HCT116 (cell line): Measurements from ENCODE around the gene PAX7. TPM values are rescaled to one million over a fixed set of nuclear protein-coding genes. Genes with fewer than 3 reads are reported as not detected.

Source experiments
- ATAC-seq: fragments of 200-7000 bp; cut with Tn5 transposase; 2 replicates; pipeline ENCODE4 v1.9.1; 2020; ENCODE audit warnings: mild to moderate bottlenecking, moderate library complexity
- BruUV-seq: library from RNA; stranded (reverse); fragments of 400-500 nt; replicated peaks from 2 replicates; lab custom pipeline; 2021; lab: Mats Ljungman, UMichigan
- CTCF ChIA-PET: fragments of 300-600 bp; sonication (Branson Sonifier 250); formaldehyde crosslinking; loops from one replicate; lab custom pipeline; 2021; ENCODE audit warnings: antibody characterized with exemption; lab: Charles Lee
- POLR2A ChIA-PET: fragments of 300-600, 350-600 bp; sonication (Branson Sonifier 250); formaldehyde crosslinking; loops from one replicate; lab custom pipeline; 2021; ENCODE audit warnings: antibody characterized with exemption; lab: Charles Lee
- RAD21 ChIA-PET, 2 experiments: fragments of 300-600 bp; sonication (Branson Sonifier 250); formaldehyde crosslinking; loops; one replicate each; lab custom pipeline; 2023; ENCODE audit warnings: low total read pairs in 2 of 2; ENCODE audit not compliant: uncharacterized antibody in 2 of 2, unreplicated experiment in 2 of 2, low non-redundant PET in 1 of 2; lab: Charles Lee
- DNase-seq: peaks from one replicate; pipeline ENCODE4 v3.0.0-alpha.2; 2010; ENCODE audit warnings: low read depth, low spot score
- H2AFZ ChIP-seq: fragments of 200-600 bp; shearing (Covaris generic), sonication (generic); 2 replicates; pipeline ENCODE4 v1.6.1; 2017; ENCODE audit warnings: low read depth, mixed run types, mixed read lengths, antibody characterized with exemption, low read length; ENCODE audit not compliant: poor library complexity, severe bottlenecking
- H3K27ac ChIP-seq: 2 replicates; pipeline ENCODE4 v1.5.1; 2012; ENCODE audit warnings: low read depth, low read length
- H3K27me3 ChIP-seq: fragments of 200-600 bp; sonication (generic); 2 replicates; pipeline ENCODE4 v1.6.1; 2016; ENCODE audit warnings: mixed run types, low read length, mixed read lengths; ENCODE audit not compliant: insufficient read depth
- H3K36me3 ChIP-seq, 2 experiments: fragments of 200-500 bp in 1 of 2; fragments of 200-600 bp in 1 of 2; sonication (Bioruptor generic) in 1 of 2; sonication (generic) in 1 of 2; 2 replicates each; pipeline versions ENCODE4 v1.5.1 to v1.6.1; 2014 to 2016; ENCODE audit warnings: low read length in 2 of 2, inconsistent platforms in 1 of 2, mixed read lengths in 1 of 2, mixed run types in 1 of 2; ENCODE audit not compliant: insufficient read depth in 2 of 2, control insufficient read depth in 1 of 2
- H3K4me1 ChIP-seq, 2 experiments: fragments of 200-600 bp in 1 of 2; sonication (generic) in 1 of 2; 2 replicates each; pipeline versions ENCODE4 v1.5.1 to v1.6.1; 2012 to 2017; ENCODE audit warnings: low read length in 2 of 2, inconsistent platforms in 1 of 2, mild to moderate bottlenecking in 1 of 2, mixed read lengths in 1 of 2, mixed run types in 1 of 2, moderate library complexity in 1 of 2; ENCODE audit not compliant: insufficient read depth in 2 of 2, control insufficient read depth in 1 of 2
- H3K4me2 ChIP-seq: fragments of 200-600 bp; sonication (generic); 2 replicates; pipeline ENCODE4 v1.6.1; 2017; ENCODE audit warnings: mixed run types, low read length, mixed read lengths
- H3K4me3 ChIP-seq, 2 experiments: fragments of 200-600 bp in 1 of 2; sonication (generic) in 1 of 2; replicated peaks in 1 of 2; 2 replicates each; pipeline ENCODE4 v1.5.1; 2011 to 2016; ENCODE audit warnings: low read length in 2 of 2, control low read depth in 1 of 2, low read depth in 1 of 2, mild to moderate bottlenecking in 1 of 2, mixed read lengths in 1 of 2, mixed run types in 1 of 2
- H3K79me2 ChIP-seq: fragments of 200-600 bp; sonication (generic); 2 replicates; pipeline ENCODE4 v1.6.1; 2017; ENCODE audit warnings: mild to moderate bottlenecking, mixed run types, low read length, moderate library complexity, mixed read lengths; ENCODE audit not compliant: insufficient read depth
- H3K9ac ChIP-seq: fragments of 200-600 bp; sonication (generic); 2 replicates; pipeline ENCODE4 v1.6.1; 2016; ENCODE audit warnings: low read length, mixed read lengths
- H3K9me2 ChIP-seq: fragments of 200-600 bp; sonication (generic), shearing (Covaris generic); 2 replicates; pipeline ENCODE4 v1.6.1; 2017; ENCODE audit warnings: mixed run types, mild to moderate bottlenecking, moderate library complexity; ENCODE audit not compliant: insufficient read depth
- H3K9me3 ChIP-seq, 2 experiments: fragments of 200-500 bp in 1 of 2; fragments of 200-600 bp in 1 of 2; sonication (Bioruptor generic) in 1 of 2; sonication (generic) in 1 of 2; 2 replicates each; pipeline ENCODE4 v1.6.1; 2014 to 2017; ENCODE audit warnings: low read length in 2 of 2, mixed read lengths in 2 of 2, inconsistent platforms in 1 of 2, low read depth in 1 of 2, mild to moderate bottlenecking in 1 of 2, mixed run types in 1 of 2, moderate library complexity in 1 of 2; ENCODE audit not compliant: control insufficient read depth in 1 of 2, insufficient read depth in 1 of 2
- H4K20me1 ChIP-seq: fragments of 200-600 bp; sonication (generic), shearing (Covaris generic); 2 replicates; pipeline ENCODE4 v1.6.1; 2017; ENCODE audit warnings: mixed run types, mild to moderate bottlenecking, moderate library complexity; ENCODE audit not compliant: insufficient read depth
- CBX3 ChIP-seq: IDR thresholded peaks from 2 replicates; pipeline ENCODE4 v1.6.1; 2012; ENCODE audit warnings: low read depth
- CEBPB ChIP-seq: IDR thresholded peaks from 2 replicates; pipeline ENCODE4 v1.6.1; 2012; ENCODE audit warnings: low read depth
- EGR1 ChIP-seq: IDR thresholded peaks from 2 replicates; pipeline ENCODE4 v1.6.1; 2012; ENCODE audit warnings: low read depth
- ELF1 ChIP-seq: IDR thresholded peaks from 2 replicates; pipeline ENCODE4 v1.6.1; 2012; ENCODE audit warnings: low read depth, borderline replicate concordance
- EZH2 ChIP-seq: fragments of 200-600 bp; sonication (generic); IDR thresholded peaks from 2 replicates; pipeline ENCODE4 v1.6.1; 2017; ENCODE audit warnings: antibody characterized with exemption, mixed run types
- EZH2phosphoT487 ChIP-seq: fragments of 200-600 bp; IDR thresholded peaks from 2 replicates; pipeline ENCODE4 v1.6.1; 2018; ENCODE audit warnings: antibody characterized with exemption, borderline replicate concordance
- FOSL1 ChIP-seq: IDR thresholded peaks from 2 replicates; pipeline ENCODE4 v1.6.1; 2012; ENCODE audit warnings: low read depth
- JUND ChIP-seq: IDR thresholded peaks from 2 replicates; pipeline ENCODE4 v1.6.1; 2012
- POLR2AphosphoS5 ChIP-seq: IDR thresholded peaks from 2 replicates; pipeline ENCODE4 v1.6.1; 2011; ENCODE audit warnings: mild to moderate bottlenecking, low read depth, low read length, moderate library complexity
- RAD21 ChIP-seq: IDR thresholded peaks from 2 replicates; pipeline ENCODE4 v1.6.1; 2012; ENCODE audit warnings: low read depth, mild to moderate bottlenecking
- SIN3A ChIP-seq: IDR thresholded peaks from 2 replicates; pipeline ENCODE4 v1.6.1; 2012; ENCODE audit warnings: low read depth
- TCF7L2 ChIP-seq: IDR thresholded peaks from 2 replicates; pipeline ENCODE4 v1.7.0; 2011; ENCODE audit warnings: borderline replicate concordance, inconsistent platforms; ENCODE audit not compliant: insufficient read depth, insufficient read length; ENCODE audit errors: extremely low read depth
- ZFX ChIP-seq: fragments of 450-650 bp; IDR thresholded peaks from 2 replicates; pipeline ENCODE4 v1.6.1; 2017
- ZNF274 ChIP-seq: fragments of 200-500 bp; sonication (Bioruptor generic); IDR thresholded peaks from 2 replicates; pipeline ENCODE4 v1.6.1; 2014; ENCODE audit warnings: mild to moderate bottlenecking, low read depth, low read length, inconsistent platforms
- intact Hi-C: fragments of 100-400 bp; cut with micrococcal nuclease; formaldehyde crosslinking; loops from 2 replicates; pipeline ENCODE4 v1.10.0; 2022
- total RNA-seq: library from RNA; stranded (reverse); gene quantifications from one replicate; pipeline ENCODE4 v1.2.1, GENCODE V29; 2021; ENCODE audit not compliant: unreplicated experiment
- TF ChIP-seq, protein P1 (sequence below): IDR thresholded peaks from 2 replicates; pipeline ENCODE4 v1.6.1; 2012
- TF ChIP-seq, protein P2 (sequence below): IDR thresholded peaks from 2 replicates; pipeline ENCODE4 v1.6.1; 2012
- TF ChIP-seq, protein P3 (sequence below): IDR thresholded peaks from 2 replicates; pipeline ENCODE4 v1.6.1; 2012; ENCODE audit warnings: low read depth
- TF ChIP-seq, protein P4 (sequence below), 3 experiments: fragments of 200-600 bp in 1 of 3; sonication (generic) in 1 of 3; IDR thresholded peaks in 2 of 3; conservative IDR thresholded peaks in 1 of 3; 2 replicates each; pipeline ENCODE4 v1.5.1; 2012 to 2017; ENCODE audit warnings: low read depth in 2 of 3, low read length in 2 of 3, antibody characterized with exemption in 1 of 3, borderline replicate concordance in 1 of 3, control low read depth in 1 of 3, mild to moderate bottlenecking in 1 of 3, mixed read lengths in 1 of 3, mixed run types in 1 of 3, moderate library complexity in 1 of 3; ENCODE audit not compliant: insufficient read depth in 1 of 3

PAX7 gene
- total RNA-seq, 1 experiment from 2014 or later = not detected

DNA sequence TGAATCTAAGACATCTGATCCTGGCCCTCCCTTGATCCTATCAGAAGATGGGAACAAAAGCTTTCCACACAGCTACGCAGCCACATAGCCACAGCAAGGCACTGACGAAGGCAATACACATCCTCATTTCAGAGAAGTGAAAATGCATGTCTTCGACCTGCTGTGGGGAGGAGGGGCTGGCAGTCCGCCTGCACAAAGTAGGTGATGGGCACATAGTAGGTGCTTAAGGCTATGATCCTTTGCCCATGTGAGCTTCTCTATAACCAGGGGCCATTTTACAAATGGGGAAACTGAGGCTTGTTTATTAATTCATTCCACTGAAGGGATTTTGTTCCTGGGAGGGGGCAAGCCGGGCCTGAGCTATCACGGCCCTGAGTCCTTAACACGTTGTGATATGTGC is 94.2 kb downstream of the PAX7 start:
- no peak overlapping the region for H3K9ac ChIP-seq
- CTCF ChIA-PET = no interaction called here
- no peaks in the 10 kb centered on the region for H3K4me1 ChIP-seq
- ATAC-seq (no peak), DNase-seq (no peak)
- H3K9me3 ChIP-seq = no peaks in the 10 kb centered on the region
- no TSS peak for BruUV-seq
- H3K27ac ChIP-seq = no peak overlapping the region
- H3K79me2 ChIP-seq = no peaks in the 10 kb centered on the region
- H3K4me2 ChIP-seq = no peak overlapping the region
- RAD21 ChIA-PET = no interaction called here
- TF ChIP-seq ELF1 (no peak), EGR1 (no peak), TCF7L2 (no peak), EZH2 (no peak), SIN3A (no peak), ZNF274 (no peak), RAD21 (no peak), EZH2phosphoT487 (no peak), POLR2AphosphoS5 (no peak), FOSL1 (no peak), CEBPB (no peak), CBX3 (no peak), JUND (no peak), ZFX (no peak)
- TF ChIP-seq, protein P1, sequence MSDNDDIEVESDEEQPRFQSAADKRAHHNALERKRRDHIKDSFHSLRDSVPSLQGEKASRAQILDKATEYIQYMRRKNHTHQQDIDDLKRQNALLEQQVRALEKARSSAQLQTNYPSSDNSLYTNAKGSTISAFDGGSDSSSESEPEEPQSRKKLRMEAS = no peak
- TF ChIP-seq, protein P2, sequence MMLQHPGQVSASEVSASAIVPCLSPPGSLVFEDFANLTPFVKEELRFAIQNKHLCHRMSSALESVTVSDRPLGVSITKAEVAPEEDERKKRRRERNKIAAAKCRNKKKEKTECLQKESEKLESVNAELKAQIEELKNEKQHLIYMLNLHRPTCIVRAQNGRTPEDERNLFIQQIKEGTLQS = no peak
- TF ChIP-seq, protein P3, sequence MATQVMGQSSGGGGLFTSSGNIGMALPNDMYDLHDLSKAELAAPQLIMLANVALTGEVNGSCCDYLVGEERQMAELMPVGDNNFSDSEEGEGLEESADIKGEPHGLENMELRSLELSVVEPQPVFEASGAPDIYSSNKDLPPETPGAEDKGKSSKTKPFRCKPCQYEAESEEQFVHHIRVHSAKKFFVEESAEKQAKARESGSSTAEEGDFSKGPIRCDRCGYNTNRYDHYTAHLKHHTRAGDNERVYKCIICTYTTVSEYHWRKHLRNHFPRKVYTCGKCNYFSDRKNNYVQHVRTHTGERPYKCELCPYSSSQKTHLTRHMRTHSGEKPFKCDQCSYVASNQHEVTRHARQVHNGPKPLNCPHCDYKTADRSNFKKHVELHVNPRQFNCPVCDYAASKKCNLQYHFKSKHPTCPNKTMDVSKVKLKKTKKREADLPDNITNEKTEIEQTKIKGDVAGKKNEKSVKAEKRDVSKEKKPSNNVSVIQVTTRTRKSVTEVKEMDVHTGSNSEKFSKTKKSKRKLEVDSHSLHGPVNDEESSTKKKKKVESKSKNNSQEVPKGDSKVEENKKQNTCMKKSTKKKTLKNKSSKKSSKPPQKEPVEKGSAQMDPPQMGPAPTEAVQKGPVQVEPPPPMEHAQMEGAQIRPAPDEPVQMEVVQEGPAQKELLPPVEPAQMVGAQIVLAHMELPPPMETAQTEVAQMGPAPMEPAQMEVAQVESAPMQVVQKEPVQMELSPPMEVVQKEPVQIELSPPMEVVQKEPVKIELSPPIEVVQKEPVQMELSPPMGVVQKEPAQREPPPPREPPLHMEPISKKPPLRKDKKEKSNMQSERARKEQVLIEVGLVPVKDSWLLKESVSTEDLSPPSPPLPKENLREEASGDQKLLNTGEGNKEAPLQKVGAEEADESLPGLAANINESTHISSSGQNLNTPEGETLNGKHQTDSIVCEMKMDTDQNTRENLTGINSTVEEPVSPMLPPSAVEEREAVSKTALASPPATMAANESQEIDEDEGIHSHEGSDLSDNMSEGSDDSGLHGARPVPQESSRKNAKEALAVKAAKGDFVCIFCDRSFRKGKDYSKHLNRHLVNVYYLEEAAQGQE = no peak
- TF ChIP-seq, protein P4, sequence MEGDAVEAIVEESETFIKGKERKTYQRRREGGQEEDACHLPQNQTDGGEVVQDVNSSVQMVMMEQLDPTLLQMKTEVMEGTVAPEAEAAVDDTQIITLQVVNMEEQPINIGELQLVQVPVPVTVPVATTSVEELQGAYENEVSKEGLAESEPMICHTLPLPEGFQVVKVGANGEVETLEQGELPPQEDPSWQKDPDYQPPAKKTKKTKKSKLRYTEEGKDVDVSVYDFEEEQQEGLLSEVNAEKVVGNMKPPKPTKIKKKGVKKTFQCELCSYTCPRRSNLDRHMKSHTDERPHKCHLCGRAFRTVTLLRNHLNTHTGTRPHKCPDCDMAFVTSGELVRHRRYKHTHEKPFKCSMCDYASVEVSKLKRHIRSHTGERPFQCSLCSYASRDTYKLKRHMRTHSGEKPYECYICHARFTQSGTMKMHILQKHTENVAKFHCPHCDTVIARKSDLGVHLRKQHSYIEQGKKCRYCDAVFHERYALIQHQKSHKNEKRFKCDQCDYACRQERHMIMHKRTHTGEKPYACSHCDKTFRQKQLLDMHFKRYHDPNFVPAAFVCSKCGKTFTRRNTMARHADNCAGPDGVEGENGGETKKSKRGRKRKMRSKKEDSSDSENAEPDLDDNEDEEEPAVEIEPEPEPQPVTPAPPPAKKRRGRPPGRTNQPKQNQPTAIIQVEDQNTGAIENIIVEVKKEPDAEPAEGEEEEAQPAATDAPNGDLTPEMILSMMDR (IDR thresholded peaks at IDR 0.05 in 2 of 3, conservative IDR thresholded peaks at IDR 0.05 in 1 of 3; ENCODE audit: borderline replicate concordance in 1 of 3, insufficient read depth in 1 of 3, low read depth in 2 of 3, low read length in 2 of 3) = no peak
- no peak overlapping the region for H2AFZ ChIP-seq
- H4K20me1 ChIP-seq = no peaks in the 10 kb centered on the region
- peaks cover 13% of the 10 kb centered on the region; the same call in 1 of the 2 replicates for H3K27me3 ChIP-seq
- POLR2A ChIA-PET = no interaction called here
- H3K9me2 ChIP-seq = no peaks in the 10 kb centered on the region
- no peaks in the 10 kb centered on the region for H3K36me3 ChIP-seq
- H3K4me3 ChIP-seq = no peak overlapping the region
- intact Hi-C loops = no loop called here
